NOMO-1 (cell line): Measurements from ENCODE around the gene FCHO2.
A peak's percentile ranks its signal among the peaks of the same experiment; 100 is the strongest.

ENCODE experiments used
- DNase-seq, 2 experiments: peaks; one replicate each; lab custom pipeline; 2025; ENCODE audit not compliant: unreplicated experiment in 2 of 2; lab: John Stamatoyannopoulos, UW

The FCHO2 gene

GRCh38 chr5:73131711-73132425 is 176.0 kb downstream of the FCHO2 start:
- DNase-seq = no peak

GRCh38 chr5:73132759-73133158 is 176.9 kb downstream of the FCHO2 start:
- no peak for DNase-seq

GRCh38 chr5:73135021-73135420 is 179.2 kb downstream of the FCHO2 start:
- no peak for DNase-seq

GRCh38 chr5:73135429-73136054 is 179.7 kb downstream of the FCHO2 start:
- DNase-seq = peak in 1 of 2 experiments; percentile 19

- no peak for DNase-seq
Measured at GRCh38 chr5:73136055-73136562, 180.3 kb downstream of the FCHO2 start.

GRCh38 chr5:73137563-73138530 is 182.0 kb downstream of the FCHO2 start:
- DNase-seq = no peak

GRCh38 chr5:73139485-73139884 is 183.6 kb downstream of the FCHO2 start:
- DNase-seq = no peak
